Measurements from ENCODE around the gene CENPI.
A peak's percentile ranks its signal among the peaks of the same experiment; 100 is the strongest.
"Not testable (repeated sequence)": the region's sequence is repeated elsewhere in the genome, so short reads cannot be mapped to it uniquely, and the experiment has no call there.

Gene CENPI

GRCh38 chrX:101097546-101098453 lies at the start of gene CENPI:
TSS of gene CENPI (plus strand) at chrX:101098204. CDS start at chrX:101101071, 2,867 bp downstream.
- peaks cover 11% of the 10 kb centered on the region for H3K4me1 Mint-ChIP-seq
- peak within 1 kb of the TSS; percentile 91 for H3K27ac Mint-ChIP-seq
- peak; percentile 99 for ATAC-seq (ENCODE audit: low read depth)
- no peaks in the 10 kb centered on the region for H3K9me3 Mint-ChIP-seq
- peak within 1 kb of the TSS; percentile 85 for H3K4me3 Mint-ChIP-seq
- no peaks in the 10 kb centered on the region for H3K27me3 Mint-ChIP-seq
- peak; percentile 72 to 89 for DNase-seq (ENCODE audit: low spot score in 2 of 2)
- H3K36me3 Mint-ChIP-seq = no peaks in the 10 kb centered on the region

- ATAC-seq (ENCODE audit: low read depth) = no peak
- no peak for DNase-seq (ENCODE audit: low spot score in 2 of 2)
- Mint-ChIP-seq H3K9me3 (no peaks in the 10 kb centered on the region), H3K4me1 (peaks cover 16% of the 10 kb centered on the region), H3K27ac (peak overlapping the region; percentile 92), H3K4me3 (peak overlapping the region; percentile 84), H3K36me3 (peaks cover 5% of the 10 kb centered on the region), H3K27me3 (no peaks in the 10 kb centered on the region)
These were observed 46.9 kb upstream of the CENPI start for GRCh38 chrX:101051153-101051548.

GRCh38 chrX:101051549-101052302 lies 46.3 kb upstream of the CENPI start, which contains the start of gene TRMT2B:
TSS of gene TRMT2B (minus strand) at chrX:101052111. CDS start at chrX:101042289, 9,822 bp downstream.
- DNase-seq (ENCODE audit: low spot score in 2 of 2) = peak; percentile 54 to 59
- peaks cover 18% of the 10 kb centered on the region for H3K4me1 Mint-ChIP-seq
- H3K27ac Mint-ChIP-seq = peak within 1 kb of the TSS; percentile 92
- H3K9me3 Mint-ChIP-seq = no peaks in the 10 kb centered on the region
- no peaks in the 10 kb centered on the region for H3K27me3 Mint-ChIP-seq
- H3K36me3 Mint-ChIP-seq = peaks cover 4% of the 10 kb centered on the region
- ATAC-seq (ENCODE audit: low read depth) = peak; percentile 88
- H3K4me3 Mint-ChIP-seq = peak within 1 kb of the TSS; percentile 84

GRCh38 chrX:101056551-101056950 lies 41.5 kb upstream of the CENPI start:
- not testable (repeated sequence) for H3K4me1 Mint-ChIP-seq; DNase-seq (ENCODE audit: low spot score in 2 of 2); ATAC-seq (ENCODE audit: low read depth); H3K9me3 Mint-ChIP-seq; H3K27me3 Mint-ChIP-seq; H3K36me3 Mint-ChIP-seq; H3K27ac Mint-ChIP-seq; H3K4me3 Mint-ChIP-seq

- Mint-ChIP-seq H3K27ac (no peak overlapping the region), H3K36me3 (no peaks in the 10 kb centered on the region), H3K4me1 (peaks cover 9% of the 10 kb centered on the region), H3K4me3 (no peak overlapping the region), H3K27me3 (no peaks in the 10 kb centered on the region), H3K9me3 (no peaks in the 10 kb centered on the region)
- ATAC-seq (ENCODE audit: low read depth) (peak; percentile 79), DNase-seq (ENCODE audit: low spot score in 2 of 2) (no peak)
These were observed 40.8 kb upstream of the CENPI start for GRCh38 chrX:101057093-101057714.

GRCh38 chrX:101062176-101062575 lies 35.8 kb upstream of the CENPI start:
- H3K27me3 Mint-ChIP-seq = peaks cover 2% of the 10 kb centered on the region
- no peak for ATAC-seq (ENCODE audit: low read depth)
- DNase-seq (ENCODE audit: low spot score in 2 of 2) = no peak
- H3K36me3 Mint-ChIP-seq = no peaks in the 10 kb centered on the region
- H3K4me1 Mint-ChIP-seq = peaks cover 2% of the 10 kb centered on the region
- no peak overlapping the region for H3K4me3 Mint-ChIP-seq
- no peaks in the 10 kb centered on the region for H3K9me3 Mint-ChIP-seq
- H3K27ac Mint-ChIP-seq = no peak overlapping the region

GRCh38 chrX:101071582-101071981 lies 26.4 kb upstream of the CENPI start:
- Mint-ChIP-seq H3K4me1 (no peaks in the 10 kb centered on the region), H3K36me3 (no peaks in the 10 kb centered on the region), H3K4me3 (no peak overlapping the region), H3K27me3 (no peaks in the 10 kb centered on the region), H3K27ac (no peak overlapping the region), H3K9me3 (no peaks in the 10 kb centered on the region)
- ATAC-seq (ENCODE audit: low read depth) (no peak), DNase-seq (ENCODE audit: low spot score in 2 of 2) (no peak)

GRCh38 chrX:101078716-101079598 lies 19.0 kb upstream of the CENPI start, which contains the start of gene TMEM35A:
TSS of gene TMEM35A (plus strand) at chrX:101078879. CDS start at chrX:101079003, 124 bp downstream.
- peaks cover 5% of the 10 kb centered on the region for H3K4me1 Mint-ChIP-seq
- H3K27me3 Mint-ChIP-seq = peaks cover 5% of the 10 kb centered on the region
- no peaks in the 10 kb centered on the region for H3K9me3 Mint-ChIP-seq
- ATAC-seq (ENCODE audit: low read depth) (no peak), DNase-seq (ENCODE audit: low spot score in 2 of 2) (no peak)
- no peak within 1 kb of the TSS for H3K27ac Mint-ChIP-seq
- peaks cover 3% of the 10 kb centered on the region for H3K36me3 Mint-ChIP-seq
- H3K4me3 Mint-ChIP-seq = no peak within 1 kb of the TSS

- H3K27me3 Mint-ChIP-seq = peaks cover 5% of the 10 kb centered on the region
- no peak overlapping the region for H3K27ac Mint-ChIP-seq
- H3K9me3 Mint-ChIP-seq = no peaks in the 10 kb centered on the region
- peaks cover 5% of the 10 kb centered on the region for H3K4me1 Mint-ChIP-seq
- ATAC-seq (ENCODE audit: low read depth) (no peak), DNase-seq (ENCODE audit: low spot score in 2 of 2) (no peak)
- no peak overlapping the region for H3K4me3 Mint-ChIP-seq
- H3K36me3 Mint-ChIP-seq = peaks cover 3% of the 10 kb centered on the region
These were observed 18.2 kb upstream of the CENPI start for GRCh38 chrX:101079736-101080270.

GRCh38 chrX:101080326-101081124 lies 17.5 kb upstream of the CENPI start:
- H3K4me1 Mint-ChIP-seq = peaks cover 5% of the 10 kb centered on the region
- no peaks in the 10 kb centered on the region for H3K9me3 Mint-ChIP-seq
- H3K36me3 Mint-ChIP-seq = peaks cover 3% of the 10 kb centered on the region
- peaks cover 5% of the 10 kb centered on the region for H3K27me3 Mint-ChIP-seq
- no peak for ATAC-seq (ENCODE audit: low read depth)
- no peak overlapping the region for H3K27ac Mint-ChIP-seq
- no peak for DNase-seq (ENCODE audit: low spot score in 2 of 2)
- no peak overlapping the region for H3K4me3 Mint-ChIP-seq

GRCh38 chrX:101081231-101081630 lies 16.8 kb upstream of the CENPI start:
- H3K4me1 Mint-ChIP-seq = peaks cover 5% of the 10 kb centered on the region
- ATAC-seq (ENCODE audit: low read depth) = no peak

GRCh38 chrX:101091817-101092216 lies 6.2 kb upstream of the CENPI start:
- ATAC-seq (ENCODE audit: low read depth) (no peak), DNase-seq (ENCODE audit: low spot score in 2 of 2) (no peak)
- peaks cover 3% of the 10 kb centered on the region for H3K4me1 Mint-ChIP-seq
- no peaks in the 10 kb centered on the region for H3K36me3 Mint-ChIP-seq
- no peak overlapping the region for H3K4me3 Mint-ChIP-seq
- H3K27ac Mint-ChIP-seq = peak overlapping the region; percentile 69
- peaks cover 2% of the 10 kb centered on the region for H3K27me3 Mint-ChIP-seq
- no peaks in the 10 kb centered on the region for H3K9me3 Mint-ChIP-seq

More at GRCh38 chrX:101081231-101081630, 16.8 kb upstream of the CENPI start:
- no peak for DNase-seq (ENCODE audit: low spot score in 2 of 2)
- H3K36me3 Mint-ChIP-seq = peaks cover 3% of the 10 kb centered on the region
- H3K9me3 Mint-ChIP-seq = no peaks in the 10 kb centered on the region
- peaks cover 5% of the 10 kb centered on the region for H3K27me3 Mint-ChIP-seq
- no peak overlapping the region for H3K4me3 Mint-ChIP-seq
- H3K27ac Mint-ChIP-seq = no peak overlapping the region
